ENCODE measurements around the gene CWC27. TPM values are rescaled to one million over a fixed set of nuclear protein-coding genes. Genes with fewer than 3 reads are reported as not detected.

The CWC27 gene
- total RNA-seq, 2 experiments from 2014 or later = 33.6 to 39.7 TPM

GRCh38 chr5:64947801-64948200 lies 179.1 kb downstream of the CWC27 start:
- no peak for DNase-seq
- Mint-ChIP-seq H3K27me3 (no peaks in the 10 kb centered on the region), H3K27ac (no peak overlapping the region), H3K36me3 (peaks cover 8% of the 10 kb centered on the region), H3K9me3 (no peaks in the 10 kb centered on the region), H3K4me3 (no peak overlapping the region), H3K4me1 (no peaks in the 10 kb centered on the region)

GRCh38 chr5:64949331-64949730 lies 180.6 kb downstream of the CWC27 start:
- no peaks in the 10 kb centered on the region for H3K27me3 Mint-ChIP-seq
- no peaks in the 10 kb centered on the region for H3K4me1 Mint-ChIP-seq
- no peak overlapping the region for H3K4me3 Mint-ChIP-seq
- H3K27ac Mint-ChIP-seq = no peak overlapping the region
- peaks cover 5% of the 10 kb centered on the region for H3K36me3 Mint-ChIP-seq
- no peaks in the 10 kb centered on the region for H3K9me3 Mint-ChIP-seq
- no peak for DNase-seq

- DNase-seq = no peak
- H3K4me3 Mint-ChIP-seq = no peak overlapping the region
- no peaks in the 10 kb centered on the region for H3K36me3 Mint-ChIP-seq
- H3K4me1 Mint-ChIP-seq = no peaks in the 10 kb centered on the region
- no peaks in the 10 kb centered on the region for H3K27me3 Mint-ChIP-seq
- no peaks in the 10 kb centered on the region for H3K9me3 Mint-ChIP-seq
- no peak overlapping the region for H3K27ac Mint-ChIP-seq
These were observed 184.4 kb downstream of the CWC27 start for GRCh38 chr5:64952951-64953673.

- no peaks in the 10 kb centered on the region for H3K9me3 Mint-ChIP-seq
- H3K27me3 Mint-ChIP-seq = no peaks in the 10 kb centered on the region
- no peak overlapping the region for H3K27ac Mint-ChIP-seq
- H3K4me1 Mint-ChIP-seq = no peaks in the 10 kb centered on the region
- DNase-seq = no peak
- H3K4me3 Mint-ChIP-seq = no peak overlapping the region
- H3K36me3 Mint-ChIP-seq = no peaks in the 10 kb centered on the region
These were observed 185.8 kb downstream of the CWC27 start for GRCh38 chr5:64954518-64954917.

GRCh38 chr5:64958757-64959391 lies 190.1 kb downstream of the CWC27 start:
- peaks cover 15% of the 10 kb centered on the region for H3K36me3 Mint-ChIP-seq
- H3K4me1 Mint-ChIP-seq = no peaks in the 10 kb centered on the region
- no peak for DNase-seq
- no peak overlapping the region for H3K27ac Mint-ChIP-seq
- peaks cover 11% of the 10 kb centered on the region for H3K9me3 Mint-ChIP-seq
- H3K4me3 Mint-ChIP-seq = no peak overlapping the region
- H3K27me3 Mint-ChIP-seq = no peaks in the 10 kb centered on the region

GRCh38 chr5:64963278-64963677 lies 194.5 kb downstream of the CWC27 start:
- Mint-ChIP-seq H3K36me3 (peaks cover 17% of the 10 kb centered on the region), H3K9me3 (peaks cover 11% of the 10 kb centered on the region), H3K27ac (no peak overlapping the region), H3K4me3 (no peak overlapping the region), H3K4me1 (no peaks in the 10 kb centered on the region), H3K27me3 (no peaks in the 10 kb centered on the region)
- DNase-seq = no peak

- no peak overlapping the region for H3K27ac Mint-ChIP-seq
- DNase-seq = no peak
These were observed 199.9 kb downstream of the CWC27 start for GRCh38 chr5:64968591-64969110.

GRCh38 chr5:64969578-64969977 lies 200.8 kb downstream of the CWC27 start:
- peaks cover 13% of the 10 kb centered on the region for H3K36me3 Mint-ChIP-seq

More at GRCh38 chr5:64968591-64969110, 199.9 kb downstream of the CWC27 start:
- Mint-ChIP-seq H3K4me1 (no peaks in the 10 kb centered on the region), H3K36me3 (peaks cover 13% of the 10 kb centered on the region), H3K27me3 (no peaks in the 10 kb centered on the region), H3K4me3 (no peak overlapping the region), H3K9me3 (peaks cover 2% of the 10 kb centered on the region)

GRCh38 chr5:64971513-64971912 lies 202.8 kb downstream of the CWC27 start:
- Mint-ChIP-seq H3K9me3 (no peaks in the 10 kb centered on the region), H3K4me1 (no peaks in the 10 kb centered on the region), H3K27me3 (no peaks in the 10 kb centered on the region), H3K27ac (no peak overlapping the region), H3K36me3 (peaks cover 13% of the 10 kb centered on the region), H3K4me3 (no peak overlapping the region)
- DNase-seq = no peak

More at GRCh38 chr5:64969578-64969977, 200.8 kb downstream of the CWC27 start:
- H3K27me3 Mint-ChIP-seq = no peaks in the 10 kb centered on the region
- no peak overlapping the region for H3K4me3 Mint-ChIP-seq
- H3K9me3 Mint-ChIP-seq = no peaks in the 10 kb centered on the region
- DNase-seq = no peak
- H3K4me1 Mint-ChIP-seq = no peaks in the 10 kb centered on the region
- no peak overlapping the region for H3K27ac Mint-ChIP-seq

- no peak overlapping the region for H3K4me3 Mint-ChIP-seq
- no peaks in the 10 kb centered on the region for H3K4me1 Mint-ChIP-seq
- DNase-seq = no peak
- H3K27me3 Mint-ChIP-seq = no peaks in the 10 kb centered on the region
- H3K27ac Mint-ChIP-seq = no peak overlapping the region
- H3K36me3 Mint-ChIP-seq = peaks cover 13% of the 10 kb centered on the region
- no peaks in the 10 kb centered on the region for H3K9me3 Mint-ChIP-seq
These were observed 203.3 kb downstream of the CWC27 start for GRCh38 chr5:64971990-64972389.

- H3K27ac Mint-ChIP-seq = no peak overlapping the region
- H3K4me3 Mint-ChIP-seq = no peak overlapping the region
- H3K4me1 Mint-ChIP-seq = no peaks in the 10 kb centered on the region
These were observed 203.9 kb downstream of the CWC27 start for GRCh38 chr5:64972591-64972990.

GRCh38 chr5:64973215-64973614 lies 204.5 kb downstream of the CWC27 start:
- Mint-ChIP-seq H3K27ac (no peak overlapping the region), H3K36me3 (peaks cover 17% of the 10 kb centered on the region), H3K9me3 (no peaks in the 10 kb centered on the region), H3K4me3 (no peak overlapping the region), H3K27me3 (no peaks in the 10 kb centered on the region), H3K4me1 (no peaks in the 10 kb centered on the region)
- DNase-seq = no peak

More at GRCh38 chr5:64972591-64972990, 203.9 kb downstream of the CWC27 start:
- H3K9me3 Mint-ChIP-seq = no peaks in the 10 kb centered on the region
- no peak for DNase-seq
- no peaks in the 10 kb centered on the region for H3K27me3 Mint-ChIP-seq
- H3K36me3 Mint-ChIP-seq = peaks cover 13% of the 10 kb centered on the region

- H3K36me3 Mint-ChIP-seq = peaks cover 17% of the 10 kb centered on the region
- H3K4me1 Mint-ChIP-seq = no peaks in the 10 kb centered on the region
- no peaks in the 10 kb centered on the region for H3K9me3 Mint-ChIP-seq
- no peak overlapping the region for H3K4me3 Mint-ChIP-seq
- H3K27ac Mint-ChIP-seq = no peak overlapping the region
- H3K27me3 Mint-ChIP-seq = no peaks in the 10 kb centered on the region
- DNase-seq = no peak
These were observed 209.0 kb downstream of the CWC27 start for GRCh38 chr5:64977779-64978178.

- no peak overlapping the region for H3K4me3 Mint-ChIP-seq
These were observed 209.8 kb downstream of the CWC27 start for GRCh38 chr5:64978546-64978945.

GRCh38 chr5:64979531-64979930 lies 210.8 kb downstream of the CWC27 start:
- H3K9me3 Mint-ChIP-seq = no peaks in the 10 kb centered on the region
- H3K27ac Mint-ChIP-seq = no peak overlapping the region
- no peaks in the 10 kb centered on the region for H3K27me3 Mint-ChIP-seq
- no peak for DNase-seq
- H3K36me3 Mint-ChIP-seq = peaks cover 12% of the 10 kb centered on the region
- H3K4me3 Mint-ChIP-seq = no peak overlapping the region
- H3K4me1 Mint-ChIP-seq = no peaks in the 10 kb centered on the region

More at GRCh38 chr5:64978546-64978945, 209.8 kb downstream of the CWC27 start:
- Mint-ChIP-seq H3K9me3 (no peaks in the 10 kb centered on the region), H3K36me3 (peaks cover 15% of the 10 kb centered on the region), H3K27ac (no peak overlapping the region), H3K4me1 (no peaks in the 10 kb centered on the region), H3K27me3 (no peaks in the 10 kb centered on the region)
- DNase-seq = no peak

All from activated naive CD8-positive, alpha-beta T cell treated with anti-CD3 and anti-CD28 coated beads for 36 hours (primary cell).